WTC11 (cell line): ENCODE data around the gene LAMTOR5. TPM values are rescaled to one million over a fixed set of nuclear protein-coding genes. Genes with fewer than 3 reads are reported as not detected.

Experiments used
- ATAC-seq: fragments of 200-7000 bp; cut with Tn5 transposase; 2 replicates; pipeline ENCODE4 v1.10.0; 2021; ENCODE audit warnings: mild to moderate bottlenecking, moderate library complexity
- CTCF ChIA-PET: fragments of 300-600 bp; sonication (Branson Sonifier 250); formaldehyde crosslinking; loops from one replicate; lab custom pipeline; 2021; ENCODE audit warnings: antibody characterized with exemption; lab: Charles Lee
- POLR2A ChIA-PET: fragments of 350-600 bp; sonication (Branson Sonifier 250); formaldehyde crosslinking; loops from one replicate; lab custom pipeline; 2021; ENCODE audit warnings: antibody characterized with exemption; lab: Charles Lee
- DNase-seq: peaks from one replicate; pipeline ENCODE4 v3.0.0; 2021; ENCODE audit warnings: low spot score
- H3K27ac Mint-ChIP-seq: 2 replicates; pipeline ENCODE4 v1.8.0; 2021; ENCODE audit warnings: mixed read lengths
- H3K27me3 Mint-ChIP-seq: 2 replicates; pipeline ENCODE4 v1.8.0; 2021; ENCODE audit warnings: low read depth, mild to moderate bottlenecking, moderate library complexity, mixed read lengths
- H3K36me3 Mint-ChIP-seq: 2 replicates; pipeline ENCODE4 v1.8.0; 2021; ENCODE audit warnings: mixed read lengths
- H3K4me1 Mint-ChIP-seq: 2 replicates; pipeline ENCODE4 v1.8.0; 2022; ENCODE audit warnings: mixed read lengths
- H3K4me3 Mint-ChIP-seq: 2 replicates; pipeline ENCODE4 v1.8.0; 2021; ENCODE audit warnings: mild to moderate bottlenecking, moderate library complexity, mixed read lengths
- H3K9me3 Mint-ChIP-seq: 2 replicates; pipeline ENCODE4 v1.8.0; 2021; ENCODE audit warnings: mixed read lengths
- ARID4B ChIP-seq: sonication (generic); formaldehyde crosslinking; IDR thresholded peaks from 2 replicates; pipeline ENCODE4 v1.8.0; 2023; ENCODE audit warnings: missing genetic modification reagents, mild to moderate bottlenecking, borderline replicate concordance
- ATF1 ChIP-seq: sonication (generic); formaldehyde crosslinking; IDR thresholded peaks from 2 replicates; pipeline ENCODE4 v1.8.1; 2023; ENCODE audit warnings: mild to moderate bottlenecking, moderate library complexity, missing genetic modification reagents
- ATF2 ChIP-seq: sonication (generic); formaldehyde crosslinking; IDR thresholded peaks from 2 replicates; pipeline ENCODE4 v1.8.1; 2022; ENCODE audit warnings: low read depth, missing genetic modification reagents, borderline replicate concordance
- ATF6 ChIP-seq: sonication (generic); formaldehyde crosslinking; IDR thresholded peaks from 2 replicates; pipeline ENCODE4 v1.8.1; 2023; ENCODE audit warnings: mild to moderate bottlenecking, missing genetic modification reagents
- E2F5 ChIP-seq: sonication (generic); formaldehyde crosslinking; IDR thresholded peaks from 2 replicates; pipeline ENCODE4 v1.8.1; 2022; ENCODE audit warnings: mild to moderate bottlenecking, moderate library complexity, missing genetic modification reagents
- IRF1 ChIP-seq: sonication (generic); formaldehyde crosslinking; IDR thresholded peaks from 2 replicates; pipeline ENCODE4 v1.8.0; 2023; ENCODE audit warnings: missing genetic modification reagents
- MYBL2 ChIP-seq: sonication (generic); formaldehyde crosslinking; IDR thresholded peaks from 2 replicates; pipeline ENCODE4 v1.8.1; 2023; ENCODE audit warnings: mild to moderate bottlenecking, moderate library complexity, missing genetic modification reagents
- NFYB ChIP-seq: sonication (generic); formaldehyde crosslinking; conservative IDR thresholded peaks from 2 replicates; pipeline ENCODE4 v1.8.0; 2022; ENCODE audit warnings: low read depth, missing genetic modification reagents
- RORB ChIP-seq: fragments of 250-450 bp; sonication (Bioruptor Pico); IDR thresholded peaks from 2 replicates; pipeline ENCODE4 v1.9.0; 2021; ENCODE audit warnings: mild to moderate bottlenecking
- SMAD4 ChIP-seq: sonication (generic); formaldehyde crosslinking; IDR thresholded peaks from 2 replicates; pipeline ENCODE4 v1.8.0; 2022; ENCODE audit warnings: mild to moderate bottlenecking, missing genetic modification reagents
- TEAD1 ChIP-seq: sonication (generic); formaldehyde crosslinking; IDR thresholded peaks from 2 replicates; pipeline ENCODE4 v1.8.0; 2022; ENCODE audit warnings: mild to moderate bottlenecking, missing genetic modification reagents
- ZNF396 ChIP-seq: fragments of 250-450 bp; sonication (Bioruptor Pico); IDR thresholded peaks from 2 replicates; pipeline ENCODE4 v1.8.0; 2021; ENCODE audit warnings: mild to moderate bottlenecking, moderate library complexity, borderline replicate concordance
- ZNF423 ChIP-seq: fragments of 250-450 bp; sonication (Bioruptor Pico); IDR thresholded peaks from 2 replicates; pipeline ENCODE4 v2.1.2; 2022; ENCODE audit warnings: mild to moderate bottlenecking, moderate library complexity
- ZSCAN18 ChIP-seq: fragments of 250-450 bp; sonication (Bioruptor Pico); IDR thresholded peaks from 2 replicates; pipeline ENCODE4 v2.1.2; 2022; ENCODE audit warnings: mild to moderate bottlenecking, moderate library complexity
- total RNA-seq: library from RNA; stranded (reverse); gene quantifications from 3 replicates; pipeline ENCODE4 v1.2.3, GENCODE V29; 2021

Gene LAMTOR5
- total RNA-seq, 1 experiment from 2014 or later, result 76.0 TPM

- TF ChIP-seq NFYB (CRISPR knock-in tag) (no peak), SMAD4 (CRISPR knock-in tag) (no peak), ATF1 (no peak), IRF1 (CRISPR knock-in tag) (no peak), ZSCAN18 (CRISPR knock-in tag) (no peak)
Measured at GRCh38 chr1:110393691-110394492, 13.6 kb downstream of the LAMTOR5 start (continued).

GRCh38 chr1:110393286-110393685, 14.2 kb downstream of the LAMTOR5 start:
- POLR2A ChIA-PET, result no interaction called here
- no peaks in the 10 kb centered on the region for H3K27me3 Mint-ChIP-seq
- ATAC-seq, result no peak
- no peak for TF ChIP-seq ZNF396 (CRISPR knock-in tag)
- no peak for TF ChIP-seq E2F5
- no peak overlapping the region for H3K4me3 Mint-ChIP-seq
- DNase-seq, result no peak
- CTCF ChIA-PET, result interaction anchor here (1.2 to 2.8 kb wide), 3 partner anchors 67 to 196 kb away, joined by 3 to 7 read pairs (median 6); no protein-coding TSS in a partner anchor
- peaks cover 18% of the 10 kb centered on the region for H3K4me1 Mint-ChIP-seq
- H3K9me3 Mint-ChIP-seq, result 0 out of 2 replicates have a peak, but pooled peaks cover 7% of the 10 kb centered on the region
- peaks cover 22% of the 10 kb centered on the region for H3K36me3 Mint-ChIP-seq
- no peak overlapping the region for H3K27ac Mint-ChIP-seq

GRCh38 chr1:110390692-110391245, 16.7 kb downstream of the LAMTOR5 start, which contains the start of gene SLC16A4:
TSS of gene SLC16A4 (minus strand) at chr1:110391026. CDS start at chr1:110389323, 1,703 bp downstream.
- ChIA-PET CTCF (interaction anchor here (0.7 to 1.8 kb wide), 7 partner anchors 22 to 194 kb away, joined by 3 to 6 read pairs (median 5); no protein-coding TSS in a partner anchor), POLR2A (interaction anchor here (0.7 kb wide), 1 partner anchor 50 kb away, joined by 3 read pairs; no protein-coding TSS in a partner anchor)
- no peak within 1 kb of the TSS for H3K4me3 Mint-ChIP-seq
- ATAC-seq, result peak; percentile 73
- TF ChIP-seq RORB (CRISPR knock-in tag) (no peak), TEAD1 (CRISPR knock-in tag) (no peak), ARID4B (CRISPR knock-in tag) (no peak), ATF6 (CRISPR knock-in tag) (no peak), ZNF423 (CRISPR knock-in tag) (no peak), MYBL2 (no peak), IRF1 (CRISPR knock-in tag) (no peak), ATF2 (no peak)
- peaks cover 18% of the 10 kb centered on the region for H3K4me1 Mint-ChIP-seq
- H3K9me3 Mint-ChIP-seq, result 0 out of 2 replicates have a peak, but pooled peaks cover 5% of the 10 kb centered on the region
- peaks cover 13% of the 10 kb centered on the region for H3K36me3 Mint-ChIP-seq
- DNase-seq, result no peak
- no peaks in the 10 kb centered on the region for H3K27me3 Mint-ChIP-seq
- H3K27ac Mint-ChIP-seq, result peak within 1 kb of the TSS; percentile 75
